Left ventricle myocardium inferior (tissue), 1 donor: ENCODE measurements around the gene NQO1. TPM values are rescaled to one million over a fixed set of nuclear protein-coding genes. Genes with fewer than 3 reads are reported as not detected.

Experiments used
- DNase-seq: peaks from one replicate; pipeline ENCODE4 v3.0.0-alpha.2; 2020
- H3K27ac ChIP-seq: fragments of 200-600 bp; replicated peaks from 2 replicates; pipeline ENCODE4 v1.8.0; 2021
- H3K27me3 ChIP-seq: fragments of 200-600 bp; 2 replicates; pipeline ENCODE4 v1.8.0; 2021; ENCODE audit warnings: low read depth
- H3K36me3 ChIP-seq: fragments of 200-600 bp; 2 replicates; pipeline ENCODE4 v1.8.0; 2021
- H3K4me1 ChIP-seq: fragments of 200-600 bp; 2 replicates; pipeline ENCODE4 v1.8.0; 2021
- H3K4me3 ChIP-seq: fragments of 200-600 bp; 2 replicates; pipeline ENCODE4 v1.8.0; 2021; ENCODE audit warnings: mild to moderate bottlenecking, moderate library complexity
- H3K9me3 ChIP-seq: fragments of 200-600 bp; replicated peaks from 2 replicates; pipeline ENCODE4 v1.8.0; 2021
- CTCF ChIP-seq: fragments of 200-600 bp; IDR thresholded peaks from 2 replicates; pipeline ENCODE4 v1.8.0; 2021; ENCODE audit warnings: antibody characterized with exemption, mild to moderate bottlenecking, borderline replicate concordance
- intact Hi-C: fragments of 100-400 bp; cut with micrococcal nuclease; formaldehyde crosslinking; loops from one replicate; pipeline ENCODE4 v1.11.0; 2022
- total RNA-seq: library from RNA; stranded (reverse); fragmentation: NEBNext Ultra II Directional; extraction: Animal tissue kit (Norgen Biotek cat#: 25700); gene quantifications from one replicate; pipeline ENCODE4 v1.2.1, GENCODE V29; 2021
- donor health status: DM: no; HTN: yes; CAD: no; lungs with severe emphysema.

Gene NQO1
- total RNA-seq, 1 donor from 2014 or later, result 22.7 TPM

- DNase-seq, result no peak
- H3K9me3 ChIP-seq, result no peaks in the 10 kb centered on the region
- TF ChIP-seq CTCF, result no peak
These were observed 26.4 kb downstream of the NQO1 start for GRCh38 chr16:69699915-69700314.

GRCh38 chr16:69698404-69698803 is 28.0 kb downstream of the NQO1 start:
- Histone ChIP-seq H3K4me3 (no peak overlapping the region), H3K9me3 (no peaks in the 10 kb centered on the region), H3K27me3 (no peaks in the 10 kb centered on the region), H3K4me1 (peaks cover 4% of the 10 kb centered on the region), H3K36me3 (peaks cover 57% of the 10 kb centered on the region), H3K27ac (no peak overlapping the region)
- no peak for DNase-seq
- intact Hi-C loops, result no loop called here
- TF ChIP-seq CTCF, result no peak

More at GRCh38 chr16:69699915-69700314, 26.4 kb downstream of the NQO1 start:
- Histone ChIP-seq H3K27me3 (no peaks in the 10 kb centered on the region), H3K4me3 (no peak overlapping the region), H3K36me3 (peaks cover 48% of the 10 kb centered on the region), H3K4me1 (peaks cover 4% of the 10 kb centered on the region), H3K27ac (no peak overlapping the region)
- intact Hi-C loops, result no loop called here

GRCh38 chr16:69693916-69694315 is 32.4 kb downstream of the NQO1 start:
- Histone ChIP-seq H3K9me3 (no peaks in the 10 kb centered on the region), H3K4me1 (no peaks in the 10 kb centered on the region), H3K27me3 (no peaks in the 10 kb centered on the region), H3K27ac (no peak overlapping the region), H3K36me3 (peaks cover 85% of the 10 kb centered on the region), H3K4me3 (no peak overlapping the region)
- DNase-seq, result no peak
- intact Hi-C loops, result no loop called here
- TF ChIP-seq CTCF, result no peak

- no peaks in the 10 kb centered on the region for H3K27me3 ChIP-seq
- H3K36me3 ChIP-seq, result peaks cover 82% of the 10 kb centered on the region
- H3K27ac ChIP-seq, result no peak overlapping the region
- H3K4me1 ChIP-seq, result no peaks in the 10 kb centered on the region
- no peaks in the 10 kb centered on the region for H3K9me3 ChIP-seq
- intact Hi-C loops, result no loop called here
- H3K4me3 ChIP-seq, result no peak overlapping the region
- DNase-seq, result no peak
- no peak for TF ChIP-seq CTCF
These were observed 34.1 kb downstream of the NQO1 start for GRCh38 chr16:69691980-69692911.

GRCh38 chr16:69688589-69688988 is 37.8 kb downstream of the NQO1 start:
- Histone ChIP-seq H3K27me3 (no peaks in the 10 kb centered on the region), H3K9me3 (no peaks in the 10 kb centered on the region), H3K4me3 (no peak overlapping the region), H3K36me3 (peaks cover 76% of the 10 kb centered on the region), H3K27ac (no peak overlapping the region), H3K4me1 (no peaks in the 10 kb centered on the region)
- no peak for DNase-seq
- intact Hi-C loops, result no loop called here
- TF ChIP-seq CTCF, result no peak
